ENCODE data around the gene AVPR1B.

Gene AVPR1B

DNA sequence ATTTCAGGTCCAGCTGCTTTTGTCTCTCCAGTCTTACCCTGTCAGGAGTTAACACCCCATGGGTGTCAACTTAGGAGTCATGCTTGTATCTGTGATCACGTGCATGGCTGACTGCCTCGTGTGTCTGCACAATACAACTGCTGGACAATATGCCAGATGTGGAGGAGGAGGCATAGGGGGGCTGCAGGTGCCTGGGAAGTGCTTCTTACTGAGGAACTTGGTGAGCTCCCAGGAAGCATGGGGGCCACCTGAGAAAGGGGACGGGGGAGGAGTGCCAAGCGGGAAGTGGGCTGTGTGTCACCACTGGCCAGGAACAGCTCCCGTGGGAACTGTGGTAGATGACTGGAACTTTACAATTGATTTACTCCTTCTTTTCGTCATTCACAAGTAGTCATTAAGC, 54.7 kb downstream of the AVPR1B start:
- no peak overlapping the region for H3K4me3 ChIP-seq (ENCODE audit: low read length)
- DNase-seq (ENCODE audit: low read depth) = no peak
- TF ChIP-seq, protein P1, sequence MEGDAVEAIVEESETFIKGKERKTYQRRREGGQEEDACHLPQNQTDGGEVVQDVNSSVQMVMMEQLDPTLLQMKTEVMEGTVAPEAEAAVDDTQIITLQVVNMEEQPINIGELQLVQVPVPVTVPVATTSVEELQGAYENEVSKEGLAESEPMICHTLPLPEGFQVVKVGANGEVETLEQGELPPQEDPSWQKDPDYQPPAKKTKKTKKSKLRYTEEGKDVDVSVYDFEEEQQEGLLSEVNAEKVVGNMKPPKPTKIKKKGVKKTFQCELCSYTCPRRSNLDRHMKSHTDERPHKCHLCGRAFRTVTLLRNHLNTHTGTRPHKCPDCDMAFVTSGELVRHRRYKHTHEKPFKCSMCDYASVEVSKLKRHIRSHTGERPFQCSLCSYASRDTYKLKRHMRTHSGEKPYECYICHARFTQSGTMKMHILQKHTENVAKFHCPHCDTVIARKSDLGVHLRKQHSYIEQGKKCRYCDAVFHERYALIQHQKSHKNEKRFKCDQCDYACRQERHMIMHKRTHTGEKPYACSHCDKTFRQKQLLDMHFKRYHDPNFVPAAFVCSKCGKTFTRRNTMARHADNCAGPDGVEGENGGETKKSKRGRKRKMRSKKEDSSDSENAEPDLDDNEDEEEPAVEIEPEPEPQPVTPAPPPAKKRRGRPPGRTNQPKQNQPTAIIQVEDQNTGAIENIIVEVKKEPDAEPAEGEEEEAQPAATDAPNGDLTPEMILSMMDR (conservative IDR thresholded peaks at IDR 0.05; ENCODE audit: low read length) = no peak

DNA sequence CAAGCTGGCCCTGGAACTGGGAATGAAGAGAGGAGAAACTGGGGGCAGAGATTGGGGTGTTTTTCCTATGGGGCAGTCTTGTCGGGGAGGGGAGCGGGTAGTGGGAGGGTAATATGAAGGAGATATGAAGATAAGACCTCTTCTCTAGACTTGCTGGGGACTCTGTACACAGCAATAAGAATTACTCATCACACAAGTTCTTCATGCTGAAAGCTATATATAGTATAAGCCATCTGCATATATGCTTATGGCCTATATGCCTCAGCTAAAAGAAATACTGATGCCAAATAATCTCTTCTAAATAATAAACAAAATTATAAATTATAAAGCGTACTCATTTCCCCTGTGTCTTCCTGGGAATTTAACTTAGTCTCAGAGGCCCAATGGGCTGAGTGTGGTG, 56.3 kb downstream of the AVPR1B start:
- H3K4me3 ChIP-seq (ENCODE audit: low read length) = no peak overlapping the region
- TF ChIP-seq, protein P1 (conservative IDR thresholded peaks at IDR 0.05; ENCODE audit: low read length) = no peak
- DNase-seq (ENCODE audit: low read depth) = no peak
